Frontal cortex (tissue), 4 donors: Measurements from ENCODE around the gene RPL13A. TPM values are rescaled to one million over a fixed set of nuclear protein-coding genes. Genes with fewer than 3 reads are reported as not detected.
"Not testable (repeated sequence)": the region's sequence is repeated elsewhere in the genome, so short reads cannot be mapped to it uniquely, and the experiment has no call there.

ENCODE experiments used
- DNase-seq, 2 donors: peaks; one replicate each; pipeline ENCODE4 v3.0.0; 2012; ENCODE audit warnings: low spot score in 2 of 2
- FAIRE-seq: peaks from 2 replicates; lab custom pipeline; 2012; peaks lifted over from hg19 to GRCh38; lab: Jason Lieb, UNC
- total RNA-seq: library from RNA; depleted of rRNA; stranded (reverse); fragments of >200 nt; gene quantifications from one replicate; pipeline ENCODE4 v1.2.3, GENCODE V29; 2014
- donor health status: control.
- donor health status: control.
- donor health status: control.

RPL13A gene
- 2,981 TPM for total RNA-seq

GRCh38 chr19:49487277-49488045 lies at the start of gene RPL13A:
Gene RPL13A (plus strand): TSS chr19:49487608. CDS start chr19:49487630, 22 bp downstream.
- FAIRE-seq (peak; percentile 86), DNase-seq (peak; percentile 90 to 97)

- DNase-seq (no peak), FAIRE-seq (no peak)
Observed at GRCh38 chr19:49438261-49438660, 49.1 kb upstream of the RPL13A start.

- no peak for FAIRE-seq
- DNase-seq = no peak
Observed at GRCh38 chr19:49439836-49440235, 47.6 kb upstream of the RPL13A start.

GRCh38 chr19:49440439-49441209 lies 46.8 kb upstream of the RPL13A start:
- no peak for FAIRE-seq
- DNase-seq = no peak

- no peak for FAIRE-seq
Observed at GRCh38 chr19:49441210-49441959, 46.0 kb upstream of the RPL13A start, which contains the start of gene SLC17A7. Gene SLC17A7 (minus strand): TSS chr19:49441527. CDS start chr19:49441379, 148 bp downstream.

GRCh38 chr19:49441960-49442350 lies 45.5 kb upstream of the RPL13A start:
- no peak for FAIRE-seq
- DNase-seq = no peak

More at GRCh38 chr19:49441210-49441959, 46.0 kb upstream of the RPL13A start, which contains the start of gene SLC17A7:
- DNase-seq = no peak

- FAIRE-seq = no peak
- no peak for DNase-seq
Observed at GRCh38 chr19:49442354-49442753, 45.1 kb upstream of the RPL13A start.

GRCh38 chr19:49442771-49443365 lies 44.5 kb upstream of the RPL13A start:
- FAIRE-seq = no peak
- peak; percentile 64 to 76 for DNase-seq

GRCh38 chr19:49443366-49444099 lies 43.9 kb upstream of the RPL13A start:
- DNase-seq (peak; percentile 90 to 94), FAIRE-seq (no peak)

GRCh38 chr19:49444100-49444700 lies 43.2 kb upstream of the RPL13A start:
- FAIRE-seq, DNase-seq: not testable (repeated sequence)

GRCh38 chr19:49445997-49446396 lies 41.4 kb upstream of the RPL13A start:
- DNase-seq (no peak), FAIRE-seq (no peak)

GRCh38 chr19:49447485-49448431 lies 39.6 kb upstream of the RPL13A start:
- DNase-seq (no peak), FAIRE-seq (no peak)

- no peak for FAIRE-seq
Observed at GRCh38 chr19:49448432-49448786, 39.0 kb upstream of the RPL13A start.

GRCh38 chr19:49450405-49450804 lies 37.0 kb upstream of the RPL13A start:
- DNase-seq (no peak), FAIRE-seq (no peak)

More at GRCh38 chr19:49448432-49448786, 39.0 kb upstream of the RPL13A start:
- DNase-seq = no peak

- peak; percentile 81 to 90 for DNase-seq
- no peak for FAIRE-seq
Observed at GRCh38 chr19:49451430-49452181, 35.8 kb upstream of the RPL13A start, which contains the start of gene PIH1D1. Gene PIH1D1 (minus strand): TSS chr19:49451814. CDS start chr19:49451574, 240 bp downstream.

GRCh38 chr19:49453013-49453756 lies 34.2 kb upstream of the RPL13A start, which contains the start of gene ALDH16A1:
Gene ALDH16A1 (plus strand): TSS chr19:49453225. CDS start chr19:49453332, 107 bp downstream.
- FAIRE-seq (no peak), DNase-seq (peak; percentile 93 to 98)
